SJCRH30 (cell line): Measurements from ENCODE around the gene MVD. TPM values are rescaled to one million over a fixed set of nuclear protein-coding genes. Genes with fewer than 3 reads are reported as not detected.

ENCODE experiments used
- DNase-seq, 2 experiments: peaks; one replicate each; pipeline ENCODE4 v3.0.0-alpha.2; 2015 to 2020
- H3K27ac ChIP-seq: fragments of 250-450 bp; sonication (Bioruptor Pico); 2 replicates; pipeline ENCODE4 v1.5.1; 2020; ENCODE audit warnings: mild to moderate bottlenecking, moderate library complexity
- H3K27me3 ChIP-seq: fragments of 250-450 bp; sonication (Bioruptor Pico); 2 replicates; pipeline ENCODE4 v1.5.1; 2020; ENCODE audit warnings: mild to moderate bottlenecking, moderate library complexity
- H3K36me3 ChIP-seq: fragments of 250-450 bp; sonication (Bioruptor Pico); 2 replicates; pipeline ENCODE4 v1.5.1; 2020; ENCODE audit warnings: mild to moderate bottlenecking, moderate library complexity
- H3K4me1 ChIP-seq: fragments of 250-450 bp; sonication (Bioruptor Pico); 2 replicates; pipeline ENCODE4 v1.5.1; 2020; ENCODE audit warnings: mild to moderate bottlenecking, moderate library complexity
- H3K4me3 ChIP-seq: fragments of 250-450 bp; sonication (Bioruptor Pico); 2 replicates; pipeline ENCODE4 v1.5.1; 2020; ENCODE audit warnings: mild to moderate bottlenecking, moderate library complexity
- H3K9me3 ChIP-seq: fragments of 250-450 bp; sonication (Bioruptor Pico); replicated peaks from 2 replicates; pipeline ENCODE4 v1.5.1; 2020; ENCODE audit warnings: mild to moderate bottlenecking, moderate library complexity
- total RNA-seq: library from RNA; depleted of rRNA; stranded (reverse); fragments of >200 nt; shearing (Covaris generic); gene quantifications from 2 replicates; pipeline ENCODE4 v1.2.3, GENCODE V29; 2014

The MVD gene
- total RNA-seq, 1 experiment from 2014 or later: 21.0 TPM

DNA sequence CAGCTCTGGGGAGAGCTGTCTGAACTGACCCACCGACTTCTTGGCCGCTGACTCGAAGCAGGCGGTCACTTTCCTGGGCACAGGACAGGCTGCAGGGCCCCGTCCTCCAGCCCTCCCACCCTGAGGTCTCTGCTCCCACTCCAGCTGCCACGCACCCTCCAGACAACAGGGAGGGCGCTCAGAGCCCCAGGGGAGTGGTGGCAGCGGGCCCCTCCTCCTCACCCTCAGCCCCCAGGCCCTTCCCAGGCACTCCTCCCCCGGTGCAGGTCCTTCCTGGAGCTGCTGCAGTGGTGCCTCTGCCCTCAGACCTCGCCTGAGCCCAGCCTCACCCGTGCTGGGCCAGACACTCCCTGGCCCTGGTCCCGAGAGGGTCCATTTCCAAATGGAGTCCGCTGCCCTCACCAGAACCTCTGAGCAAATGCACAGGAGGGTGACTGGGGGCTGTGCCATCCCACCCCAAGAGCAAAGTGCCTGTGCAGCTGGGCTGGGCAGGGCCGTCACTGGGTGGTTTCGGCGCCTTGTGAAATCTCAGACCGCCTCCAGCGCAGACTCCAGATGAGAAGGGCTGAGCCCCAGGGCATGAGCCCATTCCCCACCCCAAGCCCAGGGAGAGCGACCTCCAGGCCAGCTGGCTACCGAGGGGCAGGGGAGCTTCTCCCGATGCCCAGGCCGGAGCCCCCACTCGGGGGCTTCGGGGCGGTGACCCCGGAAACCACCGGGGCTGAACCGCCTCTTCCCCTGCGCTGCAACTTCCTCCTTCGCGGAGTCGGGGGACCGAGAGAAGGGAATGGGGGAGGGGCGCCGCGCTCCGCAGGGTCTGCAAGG lies 12.8 kb downstream of the MVD start:
- no peaks in the 10 kb centered on the region for H3K9me3 ChIP-seq
- no peak overlapping the region for H3K27ac ChIP-seq
- no peaks in the 10 kb centered on the region for H3K27me3 ChIP-seq
- H3K4me1 ChIP-seq: peaks cover 9% of the 10 kb centered on the region; the same call in 1 of the 2 replicates
- no peak for DNase-seq
- H3K36me3 ChIP-seq: no peaks in the 10 kb centered on the region
- no peak overlapping the region for H3K4me3 ChIP-seq

DNA sequence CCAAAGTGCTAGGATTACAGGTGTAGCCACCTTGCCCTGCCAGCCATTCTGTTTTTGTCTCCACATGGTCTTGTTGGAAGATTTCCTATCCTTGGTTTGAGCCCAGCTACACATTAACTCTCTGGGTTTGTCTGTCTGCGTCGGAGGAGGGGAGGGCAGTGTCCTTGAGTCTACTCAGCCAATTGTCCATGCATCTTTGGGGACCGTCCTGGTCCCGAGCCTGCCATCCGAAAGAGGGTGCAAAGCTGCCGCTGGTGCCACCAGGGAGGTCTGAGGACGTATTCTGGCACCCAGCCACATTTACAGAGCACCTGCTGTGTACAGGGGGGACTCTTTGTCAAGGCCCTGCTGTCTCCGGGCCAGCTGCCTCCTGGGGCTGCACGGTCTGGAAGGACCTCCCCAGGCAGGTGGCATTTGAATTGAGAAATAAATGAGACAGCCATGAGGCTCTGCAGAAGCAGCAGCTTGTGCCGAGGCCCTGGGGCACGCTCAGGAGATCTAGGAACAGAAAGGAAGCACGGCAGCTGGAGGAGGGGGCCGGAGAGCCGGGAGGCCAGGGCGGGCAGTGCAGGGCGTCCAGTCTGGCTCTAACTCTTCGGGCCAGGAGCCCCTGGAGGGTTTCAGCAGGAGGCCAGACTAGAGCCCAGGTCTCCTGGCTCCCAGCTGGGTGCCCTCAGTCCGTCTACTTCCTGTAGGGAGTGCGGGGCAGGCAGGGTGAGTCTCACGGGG lies 13.5 kb downstream of the MVD start:
- Histone ChIP-seq H3K4me1 (peaks cover 9% of the 10 kb centered on the region; the same call in 1 of the 2 replicates), H3K27me3 (no peaks in the 10 kb centered on the region), H3K36me3 (no peaks in the 10 kb centered on the region), H3K4me3 (no peak overlapping the region), H3K9me3 (no peaks in the 10 kb centered on the region), H3K27ac (no peak overlapping the region)
- peak; percentile 60 to 66 for DNase-seq

DNA sequence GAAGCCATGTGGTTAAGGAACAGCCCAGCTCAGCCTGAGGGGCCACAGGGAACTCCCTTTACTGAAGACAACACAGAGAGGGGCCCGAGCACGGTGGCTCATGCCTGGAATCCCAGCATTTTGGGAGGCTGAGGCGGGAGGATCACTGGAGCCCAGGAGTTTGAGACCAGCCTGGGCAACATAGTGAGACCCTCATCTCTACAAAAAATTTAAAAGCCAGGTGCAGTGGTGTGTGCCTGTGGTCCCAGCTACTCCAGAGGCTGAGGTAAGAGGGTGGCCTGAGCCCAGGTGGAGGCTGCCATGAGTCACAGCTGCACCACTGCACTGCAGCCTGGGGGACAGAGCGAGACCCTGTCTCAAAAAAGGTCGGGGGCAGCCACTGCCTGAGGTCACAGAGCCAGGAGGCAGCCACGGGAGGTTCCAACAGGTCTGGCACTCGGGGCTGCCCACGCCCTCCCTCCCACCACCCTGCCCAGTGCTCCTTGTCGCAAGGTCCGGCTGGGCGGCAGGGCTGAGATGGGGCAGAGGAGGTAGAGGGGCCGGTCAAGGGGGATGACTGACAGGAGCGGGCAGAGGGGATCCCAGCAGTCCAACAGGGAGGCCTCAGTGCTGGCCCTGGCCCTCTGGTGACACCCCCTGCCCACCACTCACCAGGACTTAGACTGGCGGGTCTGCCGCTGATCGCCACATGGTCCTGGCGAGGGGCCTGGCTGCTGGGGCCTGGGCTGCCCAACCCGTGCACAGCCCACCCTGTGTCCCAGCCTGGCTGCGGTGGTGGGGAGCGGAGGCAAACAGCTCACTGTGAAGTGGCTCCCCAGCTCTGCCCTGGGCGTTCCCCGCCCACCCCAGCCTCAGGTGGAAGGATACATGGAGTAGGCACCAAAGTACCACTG lies 15.5 kb downstream of the MVD start:
- H3K4me3 ChIP-seq: no peak overlapping the region

DNA sequence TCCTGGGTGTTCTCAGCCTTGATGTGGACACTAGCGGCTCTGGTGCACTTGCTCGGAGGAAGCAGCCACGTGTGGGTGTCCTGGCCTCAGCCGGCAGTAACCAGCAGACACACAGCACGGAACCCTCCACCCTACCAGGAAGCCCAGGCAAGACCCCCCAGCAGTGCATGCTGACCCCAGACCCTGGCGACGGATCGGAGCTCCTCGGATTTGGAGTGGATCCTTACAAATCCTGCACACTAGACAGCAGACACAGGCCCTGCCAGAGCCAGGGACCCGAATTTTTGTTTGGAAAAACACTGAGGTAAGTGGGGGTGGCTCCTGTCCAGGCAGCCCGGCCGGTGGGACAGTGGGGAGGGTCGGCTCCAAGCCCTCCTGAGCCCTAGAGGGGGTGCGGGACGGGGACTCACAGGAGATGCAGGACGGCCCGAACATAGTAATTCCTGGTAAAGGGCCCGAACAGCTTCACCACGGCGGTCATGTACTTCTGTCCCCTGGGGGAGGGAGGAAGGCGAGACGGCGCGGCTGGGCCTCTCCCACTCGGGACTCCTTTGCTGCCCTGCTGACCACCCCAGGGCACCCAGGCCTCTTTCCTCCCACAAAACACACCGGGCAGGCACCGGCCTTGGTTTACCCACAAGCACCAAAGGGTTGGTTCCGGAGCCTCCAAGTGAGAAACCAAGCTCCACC lies 16.4 kb downstream of the MVD start:
- no peaks in the 10 kb centered on the region for H3K27me3 ChIP-seq
- no peaks in the 10 kb centered on the region for H3K9me3 ChIP-seq
- H3K4me1 ChIP-seq: peaks cover 9% of the 10 kb centered on the region; the same call in 1 of the 2 replicates
- no peaks in the 10 kb centered on the region for H3K36me3 ChIP-seq
- DNase-seq: no peak
- no peak overlapping the region for H3K4me3 ChIP-seq
- H3K27ac ChIP-seq: no peak overlapping the region

More for the DNA sequence above, 15.5 kb downstream of the MVD start:
- Histone ChIP-seq H3K27ac (no peak overlapping the region), H3K36me3 (no peaks in the 10 kb centered on the region), H3K27me3 (no peaks in the 10 kb centered on the region), H3K4me1 (peaks cover 9% of the 10 kb centered on the region; the same call in 1 of the 2 replicates), H3K9me3 (no peaks in the 10 kb centered on the region)
- no peak for DNase-seq

DNA sequence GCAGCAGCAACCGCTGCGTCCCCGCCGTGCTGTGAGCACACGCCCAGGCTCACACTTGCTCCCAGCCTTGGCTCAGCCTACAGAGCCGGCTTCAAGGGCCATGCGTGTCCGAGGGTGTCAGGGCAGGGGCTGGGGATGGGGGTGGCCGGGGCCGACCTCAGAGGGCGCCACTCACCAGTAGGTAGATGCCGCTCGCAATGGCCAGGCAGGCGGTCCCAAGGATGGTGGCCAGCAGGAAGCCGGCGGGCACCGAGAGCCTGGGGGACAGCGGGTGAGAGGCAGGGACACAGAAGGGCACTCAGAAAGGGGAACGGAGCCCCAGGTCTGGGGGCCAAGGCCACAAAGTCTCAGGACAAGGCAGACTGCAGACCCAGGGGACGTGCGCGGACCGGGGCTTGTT lies 16.9 kb downstream of the MVD start:
- Histone ChIP-seq H3K9me3 (no peaks in the 10 kb centered on the region), H3K4me3 (no peak overlapping the region), H3K4me1 (peaks cover 7% of the 10 kb centered on the region; the same call in 1 of the 2 replicates), H3K27me3 (no peaks in the 10 kb centered on the region), H3K36me3 (no peaks in the 10 kb centered on the region), H3K27ac (no peak overlapping the region)
- DNase-seq: no peak

DNA sequence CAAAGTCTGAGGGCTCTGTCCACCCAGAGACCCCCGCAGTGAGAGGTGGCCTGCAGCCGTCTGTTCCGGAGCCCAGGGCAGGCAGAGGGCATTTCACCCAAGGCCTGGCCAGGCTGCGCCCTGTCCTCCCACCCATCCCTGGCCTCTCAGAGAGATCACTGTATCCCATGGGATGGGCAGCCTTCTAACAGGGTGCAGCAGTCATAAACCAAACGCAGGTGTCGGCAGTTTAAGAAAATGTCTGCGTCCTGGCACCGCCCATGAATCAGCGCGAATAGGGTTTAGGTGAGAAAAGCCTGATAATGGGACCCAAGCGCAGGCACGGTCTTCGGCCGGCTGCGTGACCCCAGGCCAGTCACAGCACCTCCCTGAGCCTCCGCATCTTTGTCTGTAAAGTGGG lies 17.4 kb downstream of the MVD start:
- peaks cover 7% of the 10 kb centered on the region; the same call in 1 of the 2 replicates for H3K4me1 ChIP-seq
- DNase-seq: no peak

DNA sequence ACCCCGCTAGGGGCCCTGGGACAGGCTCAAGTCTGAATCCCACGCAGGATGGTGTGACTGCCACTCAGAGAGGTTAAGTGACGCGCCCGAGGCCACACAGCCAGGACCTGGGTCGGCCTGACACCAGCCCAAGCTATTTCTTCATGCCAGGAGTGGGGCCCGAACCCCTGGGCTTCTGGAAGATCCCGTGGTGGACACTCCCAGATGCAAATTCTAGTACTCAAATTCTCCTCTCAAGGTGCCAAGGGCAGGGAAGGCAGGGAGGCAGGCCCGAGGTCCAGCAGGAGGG lies 19.3 kb downstream of the MVD start:
- DNase-seq: no peak
- Histone ChIP-seq H3K27me3 (peaks cover 13% of the 10 kb centered on the region), H3K27ac (no peak overlapping the region), H3K4me1 (no peaks in the 10 kb centered on the region), H3K9me3 (no peaks in the 10 kb centered on the region), H3K4me3 (no peak overlapping the region), H3K36me3 (no peaks in the 10 kb centered on the region)

More for the DNA sequence above, 17.4 kb downstream of the MVD start:
- Histone ChIP-seq H3K27me3 (no peaks in the 10 kb centered on the region; the same call in 1 of the 2 replicates), H3K9me3 (no peaks in the 10 kb centered on the region), H3K27ac (no peak overlapping the region), H3K36me3 (no peaks in the 10 kb centered on the region), H3K4me3 (no peak overlapping the region)

DNA sequence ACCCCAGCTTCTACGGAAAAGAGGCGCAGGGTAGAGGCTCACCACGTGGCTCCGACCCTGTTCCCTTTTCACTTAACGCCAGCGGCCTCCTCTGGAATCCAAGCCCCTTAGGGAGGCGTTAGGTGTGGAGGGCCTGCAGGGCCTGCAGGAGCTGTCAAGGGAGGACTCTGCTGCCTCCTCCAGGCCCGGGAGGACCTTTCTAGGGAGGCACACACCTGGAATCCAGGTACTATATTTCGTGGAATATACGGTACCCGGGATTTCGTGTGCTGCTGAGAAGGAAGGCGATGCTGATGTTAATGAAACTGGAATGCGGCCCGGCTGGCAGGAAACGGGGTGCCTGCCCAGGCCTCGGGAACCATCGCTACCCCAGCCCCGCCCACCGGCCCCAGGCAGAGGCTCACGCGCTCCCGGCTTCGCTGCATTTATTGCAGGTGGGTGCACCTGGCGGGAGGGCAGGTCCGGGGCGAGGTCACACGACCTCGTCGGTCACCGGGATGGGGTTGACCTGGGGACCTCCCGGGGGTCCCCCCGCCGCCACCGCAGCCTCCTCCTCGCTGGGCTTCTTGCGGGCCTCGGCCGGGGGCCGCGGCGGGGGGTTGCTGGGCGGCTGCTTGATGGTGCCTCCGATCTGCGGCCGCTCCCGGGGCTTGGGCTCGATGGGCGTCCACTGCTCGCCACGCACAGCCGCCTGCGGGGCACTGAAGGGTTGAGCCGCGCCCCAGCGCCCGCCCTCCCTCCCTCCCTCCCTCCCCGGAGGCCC lies 19.8 kb downstream of the MVD start:
- Histone ChIP-seq H3K36me3 (no peaks in the 10 kb centered on the region), H3K27me3 (peaks cover 13% of the 10 kb centered on the region), H3K9me3 (no peaks in the 10 kb centered on the region), H3K27ac (no peak overlapping the region), H3K4me1 (no peaks in the 10 kb centered on the region), H3K4me3 (no peak overlapping the region)
- DNase-seq: no peak

DNA sequence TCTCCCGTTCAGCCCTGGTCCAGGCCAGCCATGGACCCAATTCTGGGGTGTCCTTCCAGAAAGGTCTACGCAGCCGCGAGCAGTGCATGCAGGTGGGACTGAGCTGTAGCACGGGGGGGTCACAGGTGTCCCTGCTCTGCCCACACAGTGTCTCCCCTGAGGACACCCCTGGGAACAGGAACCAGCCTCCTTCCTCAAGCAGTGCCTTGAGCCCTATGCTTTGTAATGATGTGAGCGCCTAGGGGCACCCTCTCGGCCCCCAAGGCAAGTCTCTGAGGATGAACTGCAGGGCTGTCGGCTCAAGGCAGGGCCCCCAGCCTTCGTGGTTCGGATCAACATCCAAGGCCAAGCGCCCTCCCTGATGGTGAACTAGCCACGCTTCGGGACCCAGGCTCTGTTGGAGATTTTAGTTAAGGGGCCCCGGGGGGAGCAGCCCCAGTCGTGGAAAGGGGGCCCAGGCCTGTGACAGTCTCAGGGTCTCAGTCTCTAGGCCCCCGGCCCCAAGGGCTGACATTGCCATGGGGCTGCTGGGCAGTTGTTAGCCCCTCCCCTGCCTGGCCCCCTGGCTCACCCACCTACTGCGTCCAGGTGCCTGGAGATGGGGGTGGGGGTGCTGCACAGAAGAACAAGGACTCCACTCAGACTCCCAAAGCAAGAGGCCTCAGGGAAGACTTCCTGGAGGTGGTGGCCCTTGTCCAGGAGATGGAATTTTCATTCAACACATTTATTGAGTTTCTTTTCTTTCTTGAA lies 22.2 kb downstream of the MVD start:
- Histone ChIP-seq H3K27me3 (peaks cover 13% of the 10 kb centered on the region), H3K4me1 (peaks cover 7% of the 10 kb centered on the region; the same call in 1 of the 2 replicates), H3K4me3 (no peak overlapping the region), H3K27ac (no peak overlapping the region), H3K36me3 (no peaks in the 10 kb centered on the region), H3K9me3 (no peaks in the 10 kb centered on the region)
- DNase-seq: no peak

DNA sequence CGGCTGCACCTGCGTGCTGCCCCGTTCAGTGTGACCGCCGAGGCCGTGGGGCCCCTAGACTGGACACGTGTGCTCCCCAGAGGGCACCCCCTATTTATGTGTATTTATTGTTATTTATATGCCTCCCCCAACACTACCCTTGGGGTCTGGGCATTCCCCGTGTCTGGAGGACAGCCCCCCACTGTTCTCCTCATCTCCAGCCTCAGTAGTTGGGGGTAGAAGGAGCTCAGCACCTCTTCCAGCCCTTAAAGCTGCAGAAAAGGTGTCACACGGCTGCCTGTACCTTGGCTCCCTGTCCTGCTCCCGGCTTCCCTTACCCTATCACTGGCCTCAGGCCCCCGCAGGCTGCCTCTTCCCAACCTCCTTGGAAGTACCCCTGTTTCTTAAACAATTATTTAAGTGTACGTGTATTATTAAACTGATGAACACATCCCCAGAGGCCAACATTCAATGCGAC lies 22.8 kb downstream of the MVD start:
- no peak overlapping the region for H3K4me3 ChIP-seq
- peaks cover 7% of the 10 kb centered on the region; the same call in 1 of the 2 replicates for H3K4me1 ChIP-seq
- H3K36me3 ChIP-seq: no peaks in the 10 kb centered on the region
- peaks cover 13% of the 10 kb centered on the region for H3K27me3 ChIP-seq
- H3K9me3 ChIP-seq: no peaks in the 10 kb centered on the region
- H3K27ac ChIP-seq: no peak overlapping the region
- no peak for DNase-seq

DNA sequence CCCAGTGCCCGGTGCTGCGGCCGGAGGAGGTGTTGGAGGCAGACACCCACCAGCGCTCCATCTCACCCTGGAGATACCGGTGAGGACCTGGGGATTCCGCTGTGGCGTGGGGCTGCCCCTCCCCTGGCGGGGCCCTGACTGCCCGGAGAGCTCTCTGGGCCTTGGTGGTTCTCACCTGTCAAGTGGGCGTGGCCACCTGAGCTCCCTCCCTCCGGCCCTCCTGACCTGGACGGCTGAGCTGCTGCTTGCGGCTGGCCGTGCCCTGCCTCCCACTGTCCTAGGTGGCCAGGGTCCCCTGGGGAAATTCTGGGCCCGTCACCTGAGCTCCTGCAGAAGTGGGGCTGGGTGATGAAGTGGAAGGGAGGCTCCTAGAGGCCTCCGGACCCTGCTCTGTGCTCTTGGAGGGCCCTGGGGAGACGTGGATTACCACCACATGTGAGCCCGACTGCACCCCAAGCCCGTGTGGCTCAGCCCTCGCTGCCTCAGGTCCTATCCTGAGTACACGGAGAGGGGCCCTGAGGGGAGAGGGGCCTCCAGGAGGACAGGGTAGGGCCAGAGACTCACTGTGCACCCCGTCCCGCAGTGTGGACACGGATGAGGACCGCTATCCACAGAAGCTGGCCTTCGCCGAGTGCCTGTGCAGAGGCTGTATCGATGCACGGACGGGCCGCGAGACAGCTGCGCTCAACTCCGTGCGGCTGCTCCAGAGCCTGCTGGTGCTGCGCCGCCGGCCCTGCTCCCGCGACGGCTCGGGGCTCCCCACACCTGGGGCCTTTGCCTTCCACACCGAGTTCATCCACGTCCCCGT lies 23.5 kb downstream of the MVD start:
- no peaks in the 10 kb centered on the region for H3K36me3 ChIP-seq
- no peak overlapping the region for H3K4me3 ChIP-seq
- no peaks in the 10 kb centered on the region for H3K9me3 ChIP-seq
- H3K4me1 ChIP-seq: peaks cover 7% of the 10 kb centered on the region; the same call in 1 of the 2 replicates
- peaks cover 13% of the 10 kb centered on the region for H3K27me3 ChIP-seq
- DNase-seq: peak; percentile 22 to 43
- H3K27ac ChIP-seq: no peak overlapping the region
